GM12892 (cell line): Measurements from ENCODE around the gene ATP2A1.
"Not testable (repeated sequence)": the region's sequence is repeated elsewhere in the genome, so short reads cannot be mapped to it uniquely, and the experiment has no call there.

Experiments
- DNase-seq: peaks from one replicate; pipeline ENCODE4 v3.0.0; 2011; ENCODE audit not compliant: insufficient read length
- FAIRE-seq: peaks from 2 replicates; lab custom pipeline; 2011; peaks lifted over from hg19 to GRCh38; lab: Jason Lieb, UNC
- POLR2A ChIP-seq: IDR thresholded peaks from 2 replicates; pipeline ENCODE4 v1.6.1; 2011; ENCODE audit warnings: low read depth, low read length, control low read depth
- POLR2AphosphoS5 ChIP-seq: IDR thresholded peaks from 2 replicates; pipeline ENCODE4 v1.6.1; 2011; ENCODE audit warnings: low read depth, low read length, control low read depth
- TAF1 ChIP-seq: IDR thresholded peaks from 2 replicates; pipeline ENCODE4 v1.6.1; 2011; ENCODE audit warnings: low read depth, mild to moderate bottlenecking, control low read depth, low read length, borderline replicate concordance

ATP2A1 gene

DNA sequence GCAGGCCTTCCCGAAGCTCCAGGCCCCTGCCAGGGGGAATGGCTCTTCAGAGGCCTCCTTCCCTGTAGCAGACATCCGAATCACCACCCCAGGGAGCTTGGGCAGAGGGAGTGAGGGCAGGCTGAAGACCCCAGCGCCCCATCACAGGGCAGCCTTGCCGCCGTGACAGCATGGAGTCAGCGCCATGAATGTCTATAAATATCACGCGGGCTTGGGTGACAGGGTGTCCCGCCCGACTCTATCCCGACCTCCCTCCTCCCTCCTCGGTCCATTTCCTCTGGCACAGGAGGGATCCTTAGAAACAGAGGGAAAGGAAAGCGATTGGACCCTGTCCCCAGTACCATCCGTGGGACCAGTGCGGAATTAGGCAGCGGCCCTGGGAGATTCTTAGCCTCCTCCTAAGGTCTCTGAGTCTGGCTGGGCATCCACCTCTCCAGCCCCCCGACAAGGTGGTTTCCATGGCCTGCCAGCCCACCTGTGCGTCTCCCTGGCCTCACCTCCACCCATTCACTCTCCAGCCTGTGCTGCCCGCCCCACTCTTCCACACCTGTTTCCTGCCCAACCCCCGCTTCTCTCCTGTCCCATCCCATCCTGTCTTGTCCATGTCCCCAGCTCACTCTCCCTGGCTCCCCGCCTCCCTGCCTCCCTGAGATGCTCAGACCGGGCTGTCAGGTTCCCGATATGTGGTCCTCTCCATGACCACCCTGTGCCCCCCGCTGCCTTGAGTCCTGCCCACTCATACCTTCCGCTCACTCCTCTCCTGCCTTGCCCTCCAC is 5.1 kb downstream of the ATP2A1 start:
- DNase-seq, result no peak
- TF ChIP-seq POLR2AphosphoS5, result no peak
- no peak for TF ChIP-seq TAF1
- no peak for TF ChIP-seq POLR2A
- FAIRE-seq, result no peak

- FAIRE-seq (no peak), DNase-seq (no peak)
- TF ChIP-seq POLR2A, result no peak
- no peak for TF ChIP-seq POLR2AphosphoS5
- no peak for TF ChIP-seq TAF1
These were observed 5.8 kb downstream of the ATP2A1 start for GRCh38 chr16:28884045-28884444.

DNA sequence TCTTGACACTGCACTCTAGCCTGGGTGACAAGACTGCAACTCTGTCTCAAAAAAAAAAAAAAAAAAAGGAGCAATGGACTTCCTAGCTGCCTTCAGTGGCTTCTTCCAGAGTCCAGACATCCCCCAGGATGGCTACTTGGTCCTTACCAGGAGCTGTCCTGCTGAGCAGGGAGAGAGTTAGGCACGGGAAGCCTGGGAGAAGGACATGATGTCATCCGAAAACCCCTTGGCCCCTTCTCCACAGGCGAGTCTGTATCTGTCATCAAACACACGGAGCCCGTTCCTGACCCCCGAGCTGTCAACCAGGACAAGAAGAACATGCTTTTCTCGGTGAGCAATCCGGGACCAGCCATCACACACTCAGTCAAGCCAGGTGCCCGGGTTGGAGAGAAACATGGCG is 8.7 kb downstream of the ATP2A1 start:
- FAIRE-seq, result no peak
- DNase-seq, result no peak
- no peak for TF ChIP-seq POLR2A
- TF ChIP-seq TAF1, result no peak
- no peak for TF ChIP-seq POLR2AphosphoS5

GRCh38 chr16:28890355-28890754 is 12.1 kb downstream of the ATP2A1 start:
- not testable (repeated sequence) for FAIRE-seq, DNase-seq

DNA sequence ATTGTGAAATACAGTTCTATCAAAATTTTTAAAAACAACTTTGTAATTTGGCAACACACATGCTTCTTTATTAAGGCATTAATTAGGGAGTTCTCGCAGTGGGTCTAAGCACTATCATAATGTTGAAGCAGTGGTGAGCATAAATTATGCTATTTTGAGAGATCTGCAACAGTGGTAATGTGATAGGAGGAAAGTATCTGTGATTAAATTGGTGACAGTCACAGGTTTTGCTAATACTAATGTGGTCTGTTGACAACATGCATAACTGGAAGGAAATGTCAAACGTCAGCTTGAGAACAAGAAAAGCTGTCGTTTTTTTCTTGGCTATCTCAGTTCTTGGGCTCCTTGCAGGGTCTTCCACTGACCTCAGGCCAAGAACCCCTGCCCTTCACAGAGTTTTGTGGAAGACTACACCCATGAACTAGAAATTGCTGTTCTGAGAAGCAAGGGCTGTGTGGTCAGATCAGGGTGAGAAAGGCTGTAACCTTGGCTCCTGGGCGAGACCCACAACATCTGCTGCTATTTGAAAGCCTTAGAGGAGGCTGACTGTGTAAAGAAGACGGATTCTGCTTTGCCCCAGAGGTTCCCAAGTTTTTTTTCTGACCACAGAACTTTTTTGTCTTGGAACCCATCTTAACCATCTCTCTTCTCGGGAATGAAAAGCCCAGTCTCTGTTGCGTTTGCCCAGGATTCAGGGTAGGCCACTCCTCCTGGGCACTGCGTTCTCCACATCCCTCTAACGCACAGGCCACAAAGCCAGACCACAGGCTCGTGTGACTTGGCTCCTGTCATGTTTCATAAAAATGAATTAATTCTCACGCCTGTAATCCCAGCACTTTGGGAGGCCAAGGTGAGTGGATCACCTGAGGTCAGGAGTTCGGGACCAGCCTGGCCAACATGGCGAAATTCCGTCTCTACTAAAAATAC is 13.9 kb downstream of the ATP2A1 start:
- FAIRE-seq, result no peak
- no peak for TF ChIP-seq TAF1

GRCh38 chr16:28893291-28893690 is 15.0 kb downstream of the ATP2A1 start:
- DNase-seq (no peak), FAIRE-seq (no peak)
- TF ChIP-seq TAF1 (no peak), POLR2A (no peak), POLR2AphosphoS5 (no peak)

More for the DNA sequence above, 13.9 kb downstream of the ATP2A1 start:
- DNase-seq, result no peak

DNA sequence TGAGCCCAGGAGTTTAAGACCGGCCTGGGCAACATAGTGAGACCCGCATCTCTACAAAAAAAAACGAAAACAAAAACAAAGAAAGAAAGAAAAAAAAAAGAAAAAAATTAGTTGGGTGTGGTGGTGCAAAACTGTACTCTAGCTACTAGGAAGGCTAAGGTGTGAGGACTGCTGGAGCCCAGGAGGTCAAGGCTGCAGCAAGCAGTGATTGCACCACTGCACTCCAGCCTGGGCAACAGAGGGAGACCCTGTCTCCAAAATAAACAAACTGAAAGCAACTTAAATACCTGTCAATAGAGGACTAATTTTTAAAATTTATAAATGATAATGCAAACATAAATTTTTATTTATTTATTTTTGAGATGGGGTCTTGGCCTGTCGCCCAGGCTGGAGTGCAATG is 17.3 kb downstream of the ATP2A1 start:
- TF ChIP-seq TAF1, result no peak
- TF ChIP-seq POLR2A, result no peak
- TF ChIP-seq POLR2AphosphoS5, result no peak
- DNase-seq (no peak), FAIRE-seq (no peak)

DNA sequence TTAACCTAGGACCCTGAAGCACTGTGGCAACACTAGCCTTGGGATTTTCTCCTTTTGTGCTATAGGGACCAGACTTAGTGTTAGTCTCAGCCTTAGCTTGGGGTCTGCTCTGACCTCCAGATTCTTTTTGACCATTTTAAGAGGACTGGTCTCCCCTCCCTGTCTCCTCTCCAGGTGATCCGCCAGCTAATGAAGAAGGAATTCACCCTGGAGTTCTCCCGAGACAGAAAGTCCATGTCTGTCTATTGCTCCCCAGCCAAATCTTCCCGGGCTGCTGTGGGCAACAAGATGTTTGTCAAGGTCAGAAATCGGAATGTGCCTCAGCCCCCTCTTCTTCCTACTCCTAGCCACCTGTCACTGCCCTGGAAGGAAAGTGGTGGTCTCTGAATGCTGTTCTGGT is 19.5 kb downstream of the ATP2A1 start:
- DNase-seq (no peak), FAIRE-seq (no peak)
- TF ChIP-seq TAF1 (no peak), POLR2AphosphoS5 (no peak), POLR2A (no peak)

DNA sequence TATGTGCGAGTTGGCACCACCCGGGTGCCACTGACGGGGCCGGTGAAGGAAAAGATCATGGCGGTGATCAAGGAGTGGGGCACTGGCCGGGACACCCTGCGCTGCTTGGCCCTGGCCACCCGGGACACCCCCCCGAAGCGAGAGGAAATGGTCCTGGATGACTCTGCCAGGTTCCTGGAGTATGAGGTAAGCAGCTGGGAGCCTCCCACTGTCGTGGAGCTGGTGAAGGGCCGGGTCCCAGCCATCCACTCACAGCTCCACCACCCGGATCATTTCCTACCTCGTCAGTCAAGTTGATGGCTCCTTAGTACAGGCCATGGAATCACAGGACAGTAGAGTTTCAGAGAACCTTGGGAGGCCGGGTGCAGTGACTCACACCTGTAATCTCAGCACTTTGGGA is 20.0 kb downstream of the ATP2A1 start:
- DNase-seq (no peak), FAIRE-seq (no peak)
- TF ChIP-seq TAF1, result no peak
- no peak for TF ChIP-seq POLR2A
- no peak for TF ChIP-seq POLR2AphosphoS5

DNA sequence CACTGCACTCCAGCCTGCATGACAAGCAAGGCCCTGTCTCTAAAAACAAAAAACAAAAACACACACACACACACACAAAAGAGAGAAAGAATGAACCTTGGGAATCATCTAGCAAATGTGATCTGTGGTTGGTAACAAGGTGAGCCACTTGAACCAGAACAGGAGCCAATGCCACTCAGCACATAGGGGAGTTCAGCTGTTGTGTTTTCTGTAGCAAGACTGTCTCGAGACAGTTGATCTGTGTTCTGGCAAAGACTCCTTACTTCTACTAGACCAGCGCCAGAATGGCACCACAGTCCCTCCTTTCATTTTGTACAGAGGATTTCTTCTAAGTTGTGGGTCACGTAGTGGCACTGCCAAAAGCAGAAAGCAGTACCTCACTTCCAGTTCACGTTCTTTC is 20.7 kb downstream of the ATP2A1 start:
- no peak for DNase-seq
- no peak for FAIRE-seq
- TF ChIP-seq POLR2AphosphoS5 (no peak), TAF1 (no peak), POLR2A (no peak)

- TF ChIP-seq POLR2AphosphoS5 (no peak), POLR2A (no peak), TAF1 (no peak)
- DNase-seq (no peak), FAIRE-seq (no peak)
These were observed 21.7 kb downstream of the ATP2A1 start for GRCh38 chr16:28899882-28900590.

GRCh38 chr16:28900601-28901000 is 22.3 kb downstream of the ATP2A1 start:
- TF ChIP-seq POLR2A (no peak), TAF1 (no peak), POLR2AphosphoS5 (no peak)
- DNase-seq (no peak), FAIRE-seq (no peak)

DNA sequence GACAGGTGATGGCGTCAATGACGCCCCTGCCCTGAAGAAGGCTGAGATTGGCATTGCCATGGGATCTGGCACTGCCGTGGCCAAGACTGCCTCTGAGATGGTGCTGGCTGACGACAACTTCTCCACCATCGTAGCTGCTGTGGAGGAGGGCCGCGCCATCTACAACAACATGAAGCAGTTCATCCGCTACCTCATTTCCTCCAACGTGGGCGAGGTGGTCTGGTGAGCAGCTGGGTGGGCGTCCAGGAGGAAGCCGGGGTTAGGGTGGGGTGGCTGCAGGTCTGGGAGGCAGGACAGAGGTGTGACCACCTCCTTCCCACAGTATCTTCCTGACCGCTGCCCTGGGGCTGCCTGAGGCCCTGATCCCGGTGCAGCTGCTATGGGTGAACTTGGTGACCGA is 23.6 kb downstream of the ATP2A1 start:
- FAIRE-seq (no peak), DNase-seq (no peak)
- TF ChIP-seq TAF1 (no peak), POLR2AphosphoS5 (no peak), POLR2A (no peak)
